HEK293 (cell line): Measurements from ENCODE around the gene NELL1.

Source experiments
- CTCF ChIA-PET: fragments of 350-600 bp; formaldehyde crosslinking; extraction: SDS; loops from one replicate; lab custom pipeline; 2021; ENCODE audit warnings: antibody characterized with exemption; lab: Yijun Ruan, JAX
- POLR2A ChIA-PET: fragments of 300-600 bp; formaldehyde crosslinking; extraction: SDS; loops from one replicate; lab custom pipeline; 2020; ENCODE audit warnings: antibody characterized with exemption, inconsistent platforms; lab: Yijun Ruan, JAX
- H3K27ac ChIP-seq: fragments of 200-500 bp; sonication (Bioruptor generic); 2 replicates; pipeline ENCODE4 v1.5.1; 2014; ENCODE audit warnings: low read depth, low read length, control low read depth, inconsistent platforms; ENCODE audit errors: extremely low read depth
- H3K36me3 ChIP-seq, 2 experiments: fragments of 200-500 bp in 1 of 2; sonication (Bioruptor generic) in 1 of 2; 1 replicate in 1 of 2; 2 replicates in 1 of 2; pipeline ENCODE4 v1.5.1; 2014 to 2017; ENCODE audit warnings: inconsistent platforms in 2 of 2, low read length in 2 of 2; ENCODE audit not compliant: control insufficient read depth in 2 of 2, insufficient read depth in 1 of 2
- H3K4me1 ChIP-seq: fragments of 200-500 bp; sonication (Bioruptor generic); 2 replicates; pipeline ENCODE4 v1.5.1; 2014; ENCODE audit warnings: mild to moderate bottlenecking, low read length, inconsistent platforms; ENCODE audit not compliant: control insufficient read depth, insufficient read depth
- H3K4me3 ChIP-seq: 2 replicates; pipeline ENCODE4 v1.5.1; 2011; ENCODE audit warnings: low read depth, mild to moderate bottlenecking, control low read depth, low read length, moderate library complexity
- H3K9me3 ChIP-seq: fragments of 200-500 bp; sonication (Bioruptor generic); 2 replicates; pipeline ENCODE4 v1.5.1; 2014; ENCODE audit warnings: low read depth, low read length, inconsistent platforms; ENCODE audit not compliant: control insufficient read depth, insufficient read depth
- KLF8 ChIP-seq: fragments of 450-650 bp; formaldehyde crosslinking; IDR thresholded peaks from 2 replicates; pipeline ENCODE4 v1.5.1; 2016; ENCODE audit warnings: missing biosample characterization, missing genetic modification characterization
- PRDM10 ChIP-seq: fragments of 450-650 bp; formaldehyde crosslinking; IDR thresholded peaks from 2 replicates; pipeline ENCODE4 v1.5.1; 2016; ENCODE audit warnings: missing biosample characterization, missing genetic modification characterization
- TCF7L2 ChIP-seq: IDR thresholded peaks from 2 replicates; pipeline ENCODE4 v1.6.1; 2011; ENCODE audit warnings: low read depth, mild to moderate bottlenecking, inconsistent platforms, low read length, moderate library complexity, borderline replicate concordance
- ZBTB10 ChIP-seq: fragments of 450-650 bp; formaldehyde crosslinking; IDR thresholded peaks from 2 replicates; pipeline ENCODE4 v1.5.1; 2016; ENCODE audit warnings: missing biosample characterization, missing genetic modification characterization
- ZBTB20 ChIP-seq: fragments of 450-650 bp; formaldehyde crosslinking; IDR thresholded peaks from 2 replicates; pipeline ENCODE4 v1.5.1; 2016; ENCODE audit warnings: missing biosample characterization, missing genetic modification characterization
- ZBTB8A ChIP-seq: fragments of 450-650 bp; formaldehyde crosslinking; IDR thresholded peaks from 2 replicates; pipeline ENCODE4 v1.5.1; 2016; ENCODE audit warnings: missing biosample characterization, missing genetic modification characterization
- ZNF132 ChIP-seq: fragments of 450-650 bp; formaldehyde crosslinking; IDR thresholded peaks from 2 replicates; pipeline ENCODE4 v1.5.1; 2017; ENCODE audit warnings: missing biosample characterization, missing genetic modification characterization, borderline replicate concordance
- ZNF350 ChIP-seq: fragments of 450-650 bp; formaldehyde crosslinking; IDR thresholded peaks from 2 replicates; pipeline ENCODE4 v1.5.0; 2017; ENCODE audit warnings: missing biosample characterization, mild to moderate bottlenecking, missing genetic modification characterization
- ZNF449 ChIP-seq: fragments of 450-650 bp; formaldehyde crosslinking; IDR thresholded peaks from 2 replicates; pipeline ENCODE4 v1.5.1; 2017; ENCODE audit warnings: missing biosample characterization, mild to moderate bottlenecking, missing genetic modification characterization, moderate library complexity
- ZNF530 ChIP-seq: fragments of 450-650 bp; formaldehyde crosslinking; IDR thresholded peaks from 2 replicates; pipeline ENCODE4 v1.5.1; 2016; ENCODE audit warnings: low read depth, missing biosample characterization, missing genetic modification characterization
- ZNF660 ChIP-seq: fragments of 450-650 bp; IDR thresholded peaks from 2 replicates; pipeline ENCODE4 v1.5.1; 2018; ENCODE audit warnings: missing biosample characterization, mild to moderate bottlenecking, missing genetic modification characterization
- ZNF692 ChIP-seq: fragments of 450-650 bp; formaldehyde crosslinking; IDR thresholded peaks from 2 replicates; pipeline ENCODE4 v1.5.1; 2016; ENCODE audit warnings: missing biosample characterization, missing genetic modification characterization
- ZNF777 ChIP-seq: fragments of 450-650 bp; formaldehyde crosslinking; IDR thresholded peaks from 2 replicates; pipeline ENCODE4 v1.5.1; 2017; ENCODE audit warnings: missing biosample characterization, missing genetic modification characterization, borderline replicate concordance
- ZSCAN18 ChIP-seq: fragments of 450-650 bp; formaldehyde crosslinking; IDR thresholded peaks from 2 replicates; pipeline ENCODE4 v1.5.1; 2016; ENCODE audit warnings: missing biosample characterization, missing genetic modification characterization

The NELL1 gene

GRCh38 chr11:20669820-20670684, 666 bp downstream of the NELL1 start (continued):
- peak; percentile 44; the same call in 1 of the 2 replicates for TF ChIP-seq ZBTB10 (tag by site-specific recombination)
- no peak for TF ChIP-seq TCF7L2
- peak; percentile 60; the same call in 1 of the 2 replicates for TF ChIP-seq ZBTB20 (tag by site-specific recombination)
- no peak for TF ChIP-seq KLF8 (tag by site-specific recombination)
- TF ChIP-seq PRDM10 (tag by site-specific recombination), result 0 out of 2 replicates have a peak, but pooled peaks have one; percentile 12
- no peak for TF ChIP-seq ZNF449 (tag by site-specific recombination)
- no peak for TF ChIP-seq ZSCAN18
- 0 out of 2 replicates have a peak, but pooled peaks have one; percentile 26 for TF ChIP-seq ZBTB8A (tag by site-specific recombination)
- TF ChIP-seq ZNF692, result no peak
- no peak for TF ChIP-seq ZNF132 (tag by site-specific recombination)
- no peak for TF ChIP-seq ZNF777 (tag by site-specific recombination)

- CTCF ChIA-PET, result interaction anchor here (1.1 to 3.9 kb wide), 6 partner anchors 9 to 841 kb away, joined by 3 to 25 read pairs (median 6); no protein-coding TSS in a partner anchor
- POLR2A ChIA-PET, result no interaction called here
- no peaks in the 10 kb centered on the region; the same call in 1 of the 2 replicates for H3K4me1 ChIP-seq
- H3K36me3 ChIP-seq, result no peaks in the 10 kb centered on the region
- H3K27ac ChIP-seq, result no peak overlapping the region
- no peak overlapping the region for H3K4me3 ChIP-seq
- no peak for TF ChIP-seq ZNF350 (tag by site-specific recombination)
- TF ChIP-seq ZNF660, result no peak
- no peak for TF ChIP-seq ZNF530 (tag by site-specific recombination)
- no peaks in the 10 kb centered on the region for H3K9me3 ChIP-seq
Observed at GRCh38 chr11:20670932-20671403, 1.6 kb downstream of the NELL1 start.
